ENCODE measurements around the gene EHBP1.

Gene EHBP1

GRCh38 chr2:62705007-62705829, at the start of gene EHBP1:
Gene EHBP1, plus strand, starts transcription at chr2:62705713. Its CDS starts 1,479 bp downstream, at chr2:62707192.
- peak; percentile 98 for DNase-seq

- DNase-seq, result no peak
These were observed 47.7 kb upstream of the EHBP1 start for GRCh38 chr2:62657783-62658182.

- no peak for DNase-seq
These were observed 46.6 kb upstream of the EHBP1 start for GRCh38 chr2:62658891-62659290.

GRCh38 chr2:62660087-62660486, 45.4 kb upstream of the EHBP1 start:
- DNase-seq, result no peak

GRCh38 chr2:62660582-62661262, 44.8 kb upstream of the EHBP1 start:
- no peak for DNase-seq

- no peak for DNase-seq
These were observed 44.3 kb upstream of the EHBP1 start for GRCh38 chr2:62661263-62661635.

- no peak for DNase-seq
These were observed 43.4 kb upstream of the EHBP1 start for GRCh38 chr2:62662131-62662530.

- DNase-seq, result no peak
These were observed 43.0 kb upstream of the EHBP1 start for GRCh38 chr2:62662554-62662953.

- no peak for DNase-seq
These were observed 42.1 kb upstream of the EHBP1 start for GRCh38 chr2:62663411-62663810.

- no peak for DNase-seq
These were observed 41.4 kb upstream of the EHBP1 start for GRCh38 chr2:62663920-62664795.

GRCh38 chr2:62665446-62665845, 40.1 kb upstream of the EHBP1 start:
- no peak for DNase-seq

- no peak for DNase-seq
These were observed 36.3 kb upstream of the EHBP1 start for GRCh38 chr2:62669180-62669579.

- no peak for DNase-seq
These were observed 32.9 kb upstream of the EHBP1 start for GRCh38 chr2:62672601-62673000.

- no peak for DNase-seq
These were observed 30.5 kb upstream of the EHBP1 start for GRCh38 chr2:62675062-62675461.

- DNase-seq, result no peak
These were observed 20.3 kb upstream of the EHBP1 start for GRCh38 chr2:62685256-62685655.

- DNase-seq, result no peak
These were observed 19.4 kb upstream of the EHBP1 start for GRCh38 chr2:62686012-62686685.

- no peak for DNase-seq
These were observed 17.9 kb upstream of the EHBP1 start for GRCh38 chr2:62687636-62688035.

- no peak for DNase-seq
These were observed 16.7 kb upstream of the EHBP1 start for GRCh38 chr2:62688771-62689170.

- DNase-seq, result no peak
These were observed 14.3 kb upstream of the EHBP1 start for GRCh38 chr2:62691186-62691585.

GRCh38 chr2:62692225-62692624, 13.3 kb upstream of the EHBP1 start:
- no peak for DNase-seq

- DNase-seq, result no peak
These were observed 6.9 kb upstream of the EHBP1 start for GRCh38 chr2:62698653-62699052.

- no peak for DNase-seq
These were observed 883 bp upstream of the EHBP1 start for GRCh38 chr2:62704654-62705006.

Measured in stimulated activated CD4-positive, alpha-beta T cell treated with anti-CD3 and anti-CD28 coated beads, Interleukin-12 subunit alpha, Interleukin-12 subunit beta, amount 100 ng/mL, for 4 hours (primary cell).